A673 (cell line): ENCODE results near the gene COL19A1.

Experiments
- CTCF ChIP-seq: fragments of 300-800, 200-600 bp; sonication (generic); conservative IDR thresholded peaks from 2 replicates; pipeline ENCODE4 v1.5.1; 2017; ENCODE audit warnings: low read depth, mild to moderate bottlenecking, antibody characterized with exemption, low read length, moderate library complexity, mixed read lengths
- EZH2 ChIP-seq: fragments of 200-600 bp; sonication (generic); IDR thresholded peaks from 2 replicates; pipeline ENCODE4 v1.6.1; 2017; ENCODE audit warnings: borderline replicate concordance, low read depth, mild to moderate bottlenecking, mixed read lengths, antibody characterized with exemption, low read length; ENCODE audit not compliant: poor library complexity, severe bottlenecking

GRCh38 chr6:70134542-70134941, 268.2 kb downstream of the COL19A1 start:
- TF ChIP-seq CTCF (no peak), EZH2 (no peak)
